G401.6 (cell line): Measurements from ENCODE around the gene E2F2.
"Not testable (repeated sequence)": the region's sequence is repeated elsewhere in the genome, so short reads cannot be mapped to it uniquely, and the experiment has no call there.

Experiments
- FAIRE-seq: peaks from 2 replicates; lab custom pipeline; 2012; peaks lifted over from hg19 to GRCh38; lab: Jason Lieb, UNC

E2F2 gene

GRCh38 chr1:23545851-23546250, 14.8 kb upstream of the E2F2 start:
- no peak for FAIRE-seq

GRCh38 chr1:23544444-23545389, 13.7 kb upstream of the E2F2 start:
- FAIRE-seq = peak; percentile 96

GRCh38 chr1:23543707-23544443, 12.8 kb upstream of the E2F2 start:
- no peak for FAIRE-seq

- not testable (repeated sequence) for FAIRE-seq
Observed at GRCh38 chr1:23542940-23543339, 11.9 kb upstream of the E2F2 start.

- peak; percentile 89 for FAIRE-seq
Observed at GRCh38 chr1:23539698-23540266, 8.7 kb upstream of the E2F2 start.

- no peak for FAIRE-seq
Observed at GRCh38 chr1:23537296-23537973, 6.4 kb upstream of the E2F2 start.

- no peak for FAIRE-seq
Observed at GRCh38 chr1:23533246-23534023, 2.4 kb upstream of the E2F2 start.

- FAIRE-seq = no peak
Observed at GRCh38 chr1:23531562-23532094, 595 bp upstream of the E2F2 start.

GRCh38 chr1:23530087-23530746, 816 bp downstream of the E2F2 start:
- no peak for FAIRE-seq

GRCh38 chr1:23529146-23530086, 1.6 kb downstream of the E2F2 start:
- FAIRE-seq = no peak

GRCh38 chr1:23528250-23528978, 2.6 kb downstream of the E2F2 start:
- FAIRE-seq = no peak

GRCh38 chr1:23527900-23528249, 3.2 kb downstream of the E2F2 start:
- no peak for FAIRE-seq

- no peak for FAIRE-seq
Observed at GRCh38 chr1:23527366-23527765, 3.7 kb downstream of the E2F2 start.

GRCh38 chr1:23526329-23527041, 4.5 kb downstream of the E2F2 start:
- no peak for FAIRE-seq

- FAIRE-seq = no peak
Observed at GRCh38 chr1:23525558-23526250, 5.3 kb downstream of the E2F2 start.

GRCh38 chr1:23524716-23525401, 6.2 kb downstream of the E2F2 start:
- FAIRE-seq = no peak

GRCh38 chr1:23524163-23524562, 6.9 kb downstream of the E2F2 start:
- no peak for FAIRE-seq
